ENCODE measurements around the gene ARHGAP32.

Gene ARHGAP32

DNA sequence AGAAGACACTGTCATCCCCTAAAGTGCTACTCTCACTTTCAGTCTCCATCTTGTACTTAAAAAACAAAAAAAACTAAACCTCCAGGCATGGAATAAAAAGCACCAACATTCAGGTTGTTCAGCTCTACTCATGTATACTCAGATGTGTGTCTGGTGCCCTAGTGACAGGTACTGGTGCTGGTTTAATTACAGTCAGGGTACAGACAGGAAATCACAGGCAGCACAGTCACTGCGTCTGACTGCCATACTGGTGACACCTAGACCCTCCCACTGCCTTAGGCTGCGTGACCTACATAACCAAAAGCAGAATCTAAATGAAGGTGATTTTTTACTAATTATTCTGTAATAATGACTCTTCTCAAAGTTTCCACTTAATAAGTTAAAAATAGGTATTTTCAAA lies at the start of gene ARHGAP32:
TSS of gene ARHGAP32 (minus strand) at position 176 of the 400 bp plus-strand sequence. CDS start at position 49, 127 bp downstream.
- DNase-seq, result no peak

GRCh38 chr11:129239207-129239606 lies 47.1 kb upstream of the ARHGAP32 start:
- no peak for DNase-seq

GRCh38 chr11:129237880-129238638 lies 45.9 kb upstream of the ARHGAP32 start:
- DNase-seq, result no peak

DNA sequence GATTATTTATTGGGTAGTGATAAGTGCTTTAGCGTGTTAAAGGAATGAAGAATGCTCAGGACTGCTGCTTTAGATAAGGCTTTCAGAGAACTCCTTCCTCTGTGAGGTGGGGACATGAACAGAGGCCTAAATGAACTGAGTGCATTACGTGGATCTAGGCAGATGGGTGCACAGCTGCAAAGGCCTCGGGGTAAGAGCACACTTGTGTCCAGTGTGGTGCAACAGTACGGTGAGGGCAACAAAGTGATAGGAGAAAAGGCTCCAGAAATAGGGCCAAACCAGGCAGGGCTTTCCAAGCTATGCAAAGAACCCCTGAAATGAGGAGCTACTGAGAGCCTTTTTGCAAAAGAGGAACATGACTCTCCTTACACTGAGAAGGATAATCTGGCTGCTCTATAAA lies 45.3 kb upstream of the ARHGAP32 start:
- DNase-seq, result no peak

- DNase-seq, result no peak
These were observed 44.7 kb upstream of the ARHGAP32 start for GRCh38 chr11:129236850-129237249.

GRCh38 chr11:129234978-129235377 lies 42.9 kb upstream of the ARHGAP32 start:
- no peak for DNase-seq

DNA sequence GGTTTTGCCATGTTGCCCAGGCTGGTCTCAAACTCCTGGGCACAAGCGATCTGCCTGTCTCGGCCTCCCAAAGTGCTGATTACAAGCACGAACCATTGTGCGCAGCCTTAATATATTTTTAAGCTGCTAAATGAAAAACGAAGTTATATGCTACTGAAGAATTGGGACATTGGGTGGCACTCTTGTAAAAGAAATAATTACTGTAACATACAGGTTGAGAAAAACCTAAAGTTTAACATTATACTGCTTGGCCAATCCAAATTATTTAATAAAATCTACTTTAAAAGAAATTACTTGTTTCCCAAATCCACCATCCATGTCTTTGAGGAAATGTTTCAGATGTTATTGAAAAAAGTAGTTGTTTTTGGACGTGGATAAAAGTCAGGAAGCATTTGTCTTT lies 37.9 kb upstream of the ARHGAP32 start:
- DNase-seq, result no peak

GRCh38 chr11:129226207-129226798 lies 34.2 kb upstream of the ARHGAP32 start:
- no peak for DNase-seq

- no peak for DNase-seq
These were observed 33.1 kb upstream of the ARHGAP32 start for GRCh38 chr11:129225190-129225589.

DNA sequence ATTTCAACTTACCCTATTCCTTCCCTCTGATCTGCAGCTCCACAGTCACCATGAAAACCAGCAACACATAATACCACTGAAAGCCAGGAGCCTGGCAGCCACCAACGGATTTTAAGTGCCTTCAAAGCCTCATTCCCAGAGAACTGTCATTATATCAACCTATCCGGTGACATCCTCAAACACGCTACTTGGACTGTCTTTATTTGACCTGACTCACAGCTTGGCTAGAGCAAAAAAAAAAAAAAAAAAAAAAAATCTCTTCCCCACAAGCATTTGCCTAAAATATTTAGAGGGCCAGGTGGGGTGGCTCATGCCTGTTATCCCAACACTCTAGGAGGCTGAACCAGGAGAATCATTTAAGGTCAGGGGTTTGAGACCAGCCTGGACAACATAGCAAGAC lies 32.4 kb upstream of the ARHGAP32 start:
- DNase-seq, result no peak

DNA sequence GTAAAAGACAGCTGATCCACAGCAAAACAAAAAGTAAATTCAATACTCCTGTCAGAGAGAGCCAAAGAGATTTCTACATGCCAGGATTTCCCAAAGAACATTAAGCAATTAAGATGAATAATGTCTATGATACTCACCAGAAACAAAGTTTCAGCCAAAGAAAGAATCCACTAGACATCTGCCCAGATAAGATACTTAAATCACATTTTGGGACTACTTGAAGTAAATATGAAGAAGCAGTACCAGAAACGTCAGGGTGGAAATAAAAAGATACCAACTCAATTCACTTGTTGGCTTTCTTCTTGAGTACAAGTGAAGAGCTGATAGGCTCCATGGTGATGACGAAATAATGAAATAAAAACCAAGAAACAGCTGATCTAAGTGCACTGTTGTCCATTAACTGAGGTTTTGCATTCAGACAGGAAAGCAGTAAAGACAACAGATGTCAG lies 31.6 kb upstream of the ARHGAP32 start:
- DNase-seq, result no peak

- DNase-seq, result no peak
These were observed 31.1 kb upstream of the ARHGAP32 start for GRCh38 chr11:129223260-129223659.

DNA sequence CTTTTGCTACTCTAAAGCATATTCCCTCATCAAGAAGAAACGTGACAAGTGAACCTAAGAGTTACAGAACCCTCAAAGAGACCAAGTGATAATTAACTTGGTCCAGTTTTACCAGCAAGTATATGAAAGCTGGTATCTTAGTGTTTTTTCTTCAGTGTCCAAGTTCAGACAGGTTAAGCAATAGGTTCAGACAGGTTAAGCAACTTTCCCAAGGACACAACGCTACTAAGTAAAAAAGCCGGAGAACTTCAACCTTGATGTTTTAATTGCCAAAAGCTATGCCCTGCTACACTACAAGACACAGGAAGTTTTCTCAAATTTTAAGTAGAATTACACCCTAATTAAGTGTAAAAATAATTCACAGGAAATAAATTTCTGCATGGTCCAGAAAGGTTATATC lies 30.0 kb upstream of the ARHGAP32 start:
- no peak for DNase-seq

- DNase-seq, result no peak
These were observed 23.6 kb upstream of the ARHGAP32 start for GRCh38 chr11:129215506-129216245.

GRCh38 chr11:129214710-129215295 lies 22.7 kb upstream of the ARHGAP32 start:
- DNase-seq, result no peak

GRCh38 chr11:129213261-129213660 lies 21.1 kb upstream of the ARHGAP32 start:
- DNase-seq, result no peak

- DNase-seq, result no peak
These were observed 19.3 kb upstream of the ARHGAP32 start for GRCh38 chr11:129211397-129211796.

GRCh38 chr11:129210831-129211181 lies 18.7 kb upstream of the ARHGAP32 start:
- DNase-seq, result no peak

DNA sequence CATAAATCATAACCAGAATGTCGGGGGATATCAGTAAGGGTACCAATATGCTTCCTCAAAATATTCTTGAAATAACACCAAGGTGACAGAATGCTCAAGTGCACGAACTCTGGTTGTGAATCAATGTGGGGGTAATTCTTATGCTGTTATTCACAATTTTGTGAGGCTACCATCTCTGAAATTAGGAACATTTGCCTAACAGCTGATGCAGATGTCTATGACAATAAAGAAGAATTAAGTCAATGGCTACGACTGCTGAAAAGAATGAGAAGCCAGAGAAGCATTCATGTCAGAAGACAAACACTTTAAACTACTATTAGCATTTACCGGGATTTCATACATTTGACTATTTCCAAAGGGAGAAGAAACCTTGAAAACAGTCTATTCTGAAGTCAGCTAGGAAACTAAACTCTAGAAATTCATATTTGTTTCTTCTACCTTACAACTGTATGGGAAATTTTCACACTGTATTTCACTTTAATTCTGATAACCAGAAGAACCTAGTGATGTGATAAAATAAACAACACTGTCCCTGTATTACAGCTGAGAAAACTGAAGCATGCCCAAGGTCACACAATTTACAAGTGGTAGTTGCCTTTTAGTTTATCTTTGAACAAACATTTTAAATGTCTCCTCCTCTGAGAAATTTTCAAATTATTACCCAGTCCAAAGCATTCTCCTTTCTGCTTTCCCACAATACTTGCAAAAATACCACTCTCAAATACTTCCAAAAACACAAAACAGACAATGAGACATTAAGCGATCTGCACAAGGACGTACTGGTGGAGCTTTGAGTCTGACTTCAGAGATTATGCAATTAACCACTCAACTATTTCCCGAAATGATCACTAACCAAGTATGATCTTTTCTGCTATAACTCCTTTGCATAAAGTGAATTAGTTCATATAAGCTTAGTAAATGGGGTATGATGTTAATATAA lies 18.0 kb upstream of the ARHGAP32 start:
- DNase-seq, result no peak

GRCh38 chr11:129208863-129209262 lies 16.7 kb upstream of the ARHGAP32 start:
- no peak for DNase-seq

- DNase-seq, result no peak
These were observed 12.2 kb upstream of the ARHGAP32 start for GRCh38 chr11:129204150-129204838.

DNA sequence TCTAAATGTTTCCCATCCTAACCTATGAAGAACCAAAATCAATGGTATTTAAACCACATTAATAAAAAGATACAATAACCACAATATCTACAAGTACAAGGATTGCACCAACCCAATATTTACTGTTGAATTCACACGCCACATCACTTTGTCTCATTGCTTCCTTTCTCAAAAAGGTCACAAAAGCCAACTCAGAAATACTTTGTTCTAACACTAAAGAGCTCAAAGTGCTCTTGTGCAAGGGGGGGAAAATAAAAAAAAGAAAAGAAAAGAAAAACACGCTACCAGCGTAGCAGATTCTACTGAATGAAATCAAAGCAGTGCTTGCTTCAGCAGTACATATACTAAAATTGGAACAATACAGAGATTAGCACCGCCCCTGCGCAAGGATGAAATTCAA lies 10.5 kb upstream of the ARHGAP32 start:
- no peak for DNase-seq
